B cell (primary cell): Measurements from ENCODE around the gene CHPT1.

ENCODE experiments used
- EZH2 ChIP-seq: IDR thresholded peaks from 2 replicates; pipeline ENCODE4 v1.6.1; 2012; ENCODE audit warnings: borderline replicate concordance, low read depth, mild to moderate bottlenecking, moderate library complexity, low read length; ENCODE audit not compliant: insufficient read depth, poor library complexity, severe bottlenecking
- TF ChIP-seq, protein P1 (sequence below): fragments of 200-600 bp; IDR thresholded peaks from one replicate; pipeline ENCODE4 v1.8.0; 2022; ENCODE audit warnings: antibody characterized with exemption, mild to moderate bottlenecking

DNA sequence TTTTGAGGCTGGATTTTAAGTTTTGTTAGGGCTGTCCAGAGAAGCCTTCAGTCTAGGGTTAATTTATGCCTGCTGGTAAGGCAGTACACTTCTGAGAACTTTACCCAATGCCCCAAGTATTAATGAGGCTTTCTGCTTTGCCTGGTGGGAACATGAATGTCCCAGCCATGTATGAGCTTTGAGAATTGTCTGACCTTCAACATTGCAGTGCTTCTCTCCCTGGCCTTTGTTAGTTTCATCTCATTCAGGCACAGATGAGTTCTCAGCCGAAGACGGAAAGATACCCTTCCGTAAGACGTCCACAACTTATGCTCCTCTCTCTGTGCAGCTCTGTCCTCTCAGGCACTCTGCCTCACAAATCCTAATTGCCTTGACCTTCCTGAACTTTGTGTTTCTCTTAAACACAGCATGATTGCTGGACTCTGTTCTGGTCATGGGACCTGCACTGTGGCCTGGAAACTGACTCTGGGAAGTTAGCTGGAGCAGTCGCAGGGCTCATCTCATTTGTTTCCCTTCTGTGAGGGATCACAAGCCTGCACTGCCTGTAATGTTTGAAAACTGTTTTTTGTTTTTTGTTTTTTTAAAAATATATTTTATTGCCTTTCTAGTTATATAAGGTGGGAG is 15.7 kb downstream of the CHPT1 start:
- TF ChIP-seq, protein P1, sequence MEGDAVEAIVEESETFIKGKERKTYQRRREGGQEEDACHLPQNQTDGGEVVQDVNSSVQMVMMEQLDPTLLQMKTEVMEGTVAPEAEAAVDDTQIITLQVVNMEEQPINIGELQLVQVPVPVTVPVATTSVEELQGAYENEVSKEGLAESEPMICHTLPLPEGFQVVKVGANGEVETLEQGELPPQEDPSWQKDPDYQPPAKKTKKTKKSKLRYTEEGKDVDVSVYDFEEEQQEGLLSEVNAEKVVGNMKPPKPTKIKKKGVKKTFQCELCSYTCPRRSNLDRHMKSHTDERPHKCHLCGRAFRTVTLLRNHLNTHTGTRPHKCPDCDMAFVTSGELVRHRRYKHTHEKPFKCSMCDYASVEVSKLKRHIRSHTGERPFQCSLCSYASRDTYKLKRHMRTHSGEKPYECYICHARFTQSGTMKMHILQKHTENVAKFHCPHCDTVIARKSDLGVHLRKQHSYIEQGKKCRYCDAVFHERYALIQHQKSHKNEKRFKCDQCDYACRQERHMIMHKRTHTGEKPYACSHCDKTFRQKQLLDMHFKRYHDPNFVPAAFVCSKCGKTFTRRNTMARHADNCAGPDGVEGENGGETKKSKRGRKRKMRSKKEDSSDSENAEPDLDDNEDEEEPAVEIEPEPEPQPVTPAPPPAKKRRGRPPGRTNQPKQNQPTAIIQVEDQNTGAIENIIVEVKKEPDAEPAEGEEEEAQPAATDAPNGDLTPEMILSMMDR = no peak
- no peak for TF ChIP-seq EZH2
